Cortex of kidney (tissue), 1 donor: Measurements from ENCODE around the gene TREM2.

Experiments used
- DNase-seq: peaks from one replicate; lab custom pipeline; 2025; lab: John Stamatoyannopoulos, UW

TREM2 gene

GRCh38 chr6:41182069-41183034 lies 19.4 kb upstream of the TREM2 start:
- DNase-seq = no peak

- no peak for DNase-seq
Measured at GRCh38 chr6:41181566-41181965, 18.6 kb upstream of the TREM2 start.

GRCh38 chr6:41179163-41179562 lies 16.2 kb upstream of the TREM2 start:
- DNase-seq = no peak

GRCh38 chr6:41177695-41178094 lies 14.8 kb upstream of the TREM2 start:
- no peak for DNase-seq

- no peak for DNase-seq
Measured at GRCh38 chr6:41177287-41177686, 14.4 kb upstream of the TREM2 start.

- DNase-seq = no peak
Measured at GRCh38 chr6:41176189-41176588, 13.3 kb upstream of the TREM2 start.

GRCh38 chr6:41175084-41175483 lies 12.2 kb upstream of the TREM2 start:
- DNase-seq = no peak

DNA sequence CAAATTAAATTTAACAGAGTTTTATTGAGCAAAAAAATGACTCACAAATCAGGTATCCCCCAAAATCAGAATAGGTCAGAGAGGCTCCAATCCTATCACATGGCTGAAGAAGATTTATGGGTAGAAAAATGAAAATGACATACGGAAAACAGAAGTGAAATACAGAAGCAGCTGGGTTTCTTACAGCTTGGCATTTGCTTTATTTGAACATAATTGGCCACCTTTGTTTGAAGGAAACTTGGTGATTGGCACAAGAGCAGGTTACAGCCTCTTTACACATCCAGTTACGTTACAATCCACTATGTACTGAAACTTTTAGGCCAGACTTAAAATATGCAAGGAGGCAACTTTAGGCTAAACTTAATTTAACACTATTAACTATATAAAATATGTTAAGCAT lies 11.7 kb upstream of the TREM2 start:
- DNase-seq = no peak

GRCh38 chr6:41171908-41172307 lies 9.0 kb upstream of the TREM2 start:
- DNase-seq = no peak

DNA sequence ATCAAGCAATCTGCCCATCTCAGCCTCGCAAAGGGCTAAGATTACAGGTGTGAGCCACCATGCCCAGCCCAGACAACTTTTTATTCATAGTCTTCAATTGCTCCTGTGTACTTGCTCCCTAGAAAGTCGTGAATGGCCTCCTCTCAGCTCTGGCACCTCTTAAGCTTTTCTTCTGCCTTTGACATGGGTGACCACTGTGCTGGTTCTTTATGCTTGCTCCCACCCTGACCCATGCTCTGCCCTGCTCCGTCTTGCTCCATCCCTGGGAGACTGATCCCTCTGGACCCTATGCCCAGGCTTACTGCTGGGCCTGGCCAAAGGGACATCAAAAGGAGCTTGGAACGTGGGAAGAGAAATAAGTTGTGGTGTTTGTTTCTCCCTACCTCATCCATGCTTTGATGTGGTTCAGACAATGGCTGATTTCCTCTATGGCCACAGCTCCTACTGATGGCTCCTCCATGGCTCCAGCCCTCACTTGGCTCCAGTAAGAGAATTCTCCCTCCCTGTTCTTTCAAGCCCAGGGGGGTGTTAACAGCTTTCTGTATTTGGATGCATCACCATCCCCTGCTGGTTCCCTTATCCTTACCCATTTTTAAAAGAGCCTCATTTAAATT lies 7.7 kb upstream of the TREM2 start:
- no peak for DNase-seq

DNA sequence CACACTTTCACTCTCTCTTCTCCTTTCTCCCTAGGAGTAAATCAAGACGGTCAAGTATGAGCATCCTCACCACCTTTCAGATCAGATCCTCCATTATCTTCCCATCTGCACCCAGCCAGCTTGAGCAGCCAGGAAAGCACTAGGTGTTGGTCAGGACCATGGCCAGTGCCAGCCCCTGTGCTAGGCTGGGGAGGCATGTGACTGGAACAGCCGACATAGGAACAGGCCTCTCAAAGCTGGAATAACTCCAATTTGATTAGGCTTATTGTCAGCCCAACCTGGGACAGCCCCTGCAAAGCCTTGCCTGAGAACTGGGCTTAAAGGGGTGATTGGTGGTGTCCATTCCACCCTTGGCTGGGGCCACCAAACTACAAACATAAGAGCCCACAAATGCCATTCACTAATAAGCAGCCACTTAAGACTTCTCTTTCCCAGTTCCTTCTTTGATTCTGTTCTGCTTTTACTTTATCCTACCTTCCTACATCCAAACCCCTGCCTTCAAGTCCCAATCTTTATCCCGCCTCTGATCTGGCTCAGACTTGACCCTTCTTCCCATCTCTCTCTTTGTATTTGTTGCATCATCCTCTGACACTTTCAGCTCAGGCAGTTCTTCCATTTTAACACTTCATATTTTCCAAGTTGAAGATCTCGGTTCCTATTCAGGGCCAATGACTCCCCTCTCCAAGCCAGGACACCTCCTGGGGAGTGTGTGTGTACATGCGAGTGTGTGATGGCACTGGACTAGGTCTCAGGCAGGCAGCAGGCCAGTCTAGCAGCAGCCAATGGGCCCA lies 4.5 kb upstream of the TREM2 start:
- DNase-seq = no peak

DNA sequence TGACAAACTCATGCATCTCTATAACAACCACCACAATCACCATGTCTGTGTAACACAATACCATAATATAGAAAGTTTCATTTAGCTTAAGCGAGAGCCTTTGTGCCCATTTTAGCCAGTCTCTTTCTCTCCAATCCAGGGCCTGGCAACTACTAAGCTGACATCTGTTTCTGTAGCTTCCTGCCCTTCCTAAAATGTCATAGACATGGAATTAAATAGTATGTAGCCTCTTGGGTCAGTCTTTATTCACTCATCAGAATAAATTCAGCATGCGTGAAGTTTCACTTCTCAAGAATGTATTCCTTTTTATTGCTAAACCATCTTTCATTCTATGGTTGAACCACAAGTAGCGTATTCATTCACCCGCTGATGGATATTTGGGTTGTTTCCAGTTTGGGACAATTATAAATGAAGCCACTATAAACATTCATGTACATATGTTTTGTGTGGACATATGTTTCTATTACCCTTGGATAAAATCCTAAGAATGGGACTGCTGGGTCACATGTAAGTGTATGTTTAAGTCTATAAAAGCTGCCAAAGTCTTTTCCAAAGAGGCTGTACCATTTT lies 1.7 kb upstream of the TREM2 start:
- DNase-seq = no peak

DNA sequence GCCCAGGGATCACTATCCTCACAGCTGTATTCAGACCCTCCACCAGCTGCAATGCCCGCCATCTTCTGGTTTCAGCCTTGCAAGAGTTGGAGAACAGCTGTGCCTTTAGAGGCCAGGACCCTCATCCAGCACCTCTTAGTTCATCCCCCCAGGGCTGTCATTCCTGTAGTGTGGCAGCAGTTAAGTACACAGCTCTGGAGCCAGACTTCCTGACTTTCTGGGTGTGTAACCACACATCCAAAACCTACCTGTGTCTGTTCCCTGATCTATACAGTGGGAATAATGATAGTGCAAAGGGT lies 452 bp upstream of the TREM2 start:
- DNase-seq = no peak

- DNase-seq = no peak
Measured at GRCh38 chr6:41161851-41162552, 914 bp downstream of the TREM2 start.

- no peak for DNase-seq
Measured at GRCh38 chr6:41161380-41161779, 1.5 kb downstream of the TREM2 start.

- DNase-seq = no peak
Measured at GRCh38 chr6:41160933-41161332, 2.0 kb downstream of the TREM2 start.

GRCh38 chr6:41159415-41160082 lies 3.4 kb downstream of the TREM2 start:
- DNase-seq = no peak

DNA sequence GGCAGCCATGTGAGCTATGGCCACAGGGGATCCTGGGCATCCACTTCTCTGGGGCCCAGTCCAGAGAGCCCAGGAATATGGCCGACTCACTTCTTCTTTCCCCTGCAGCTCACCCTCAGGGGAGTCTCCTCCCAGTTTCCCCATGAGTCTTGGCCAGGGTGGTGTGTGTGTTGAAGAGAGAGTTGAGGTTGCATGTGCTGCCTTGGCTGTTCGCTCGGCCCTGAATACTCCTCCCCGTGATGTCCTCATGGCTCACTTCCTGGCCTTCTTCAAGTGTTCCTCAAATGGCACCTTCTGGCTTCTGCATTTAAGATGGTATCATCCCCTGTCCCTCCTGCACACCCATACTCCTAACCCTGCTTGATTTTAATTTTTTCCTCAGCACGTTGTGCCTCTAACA lies 5.6 kb downstream of the TREM2 start:
- no peak for DNase-seq

DNA sequence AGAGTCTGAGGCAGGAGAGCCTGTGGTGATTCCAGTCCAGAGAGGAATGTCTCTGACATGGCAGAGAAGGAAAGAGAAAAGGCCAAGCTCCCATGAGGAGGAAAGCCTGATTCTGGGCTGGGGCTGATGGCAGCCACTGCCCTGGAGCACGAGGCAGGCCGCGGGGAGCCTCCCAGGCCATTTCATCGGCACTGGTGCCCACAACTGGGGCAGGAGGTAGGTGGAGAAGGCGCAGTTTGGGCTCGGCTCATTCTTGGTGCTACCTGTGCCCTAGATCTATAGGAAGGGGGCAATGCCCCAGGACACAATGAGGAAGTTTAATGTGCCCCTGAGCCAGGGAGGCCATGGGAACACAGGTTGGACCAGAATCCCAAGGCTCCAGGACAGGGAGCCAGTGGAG lies 6.1 kb downstream of the TREM2 start:
- no peak for DNase-seq

DNA sequence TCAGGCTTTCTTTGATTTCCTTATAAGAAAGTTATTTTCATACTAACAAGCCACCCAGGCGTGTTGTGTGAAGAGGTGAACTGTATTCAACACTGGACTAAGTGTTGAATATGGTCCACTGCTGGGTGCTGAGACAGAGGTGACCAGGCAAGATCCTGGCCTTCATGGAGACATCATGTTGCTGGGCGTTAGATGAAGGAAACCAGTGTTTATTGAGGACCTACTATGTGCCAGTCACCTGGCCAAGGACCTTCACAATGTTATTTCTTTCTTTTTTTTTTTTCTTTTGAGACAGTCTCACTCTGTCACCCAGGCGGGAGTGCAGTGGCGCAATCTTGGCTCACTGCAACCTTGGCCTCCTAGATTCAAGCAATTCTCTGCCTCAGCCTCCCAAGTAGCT lies 6.9 kb downstream of the TREM2 start:
- no peak for DNase-seq

- no peak for DNase-seq
Measured at GRCh38 chr6:41155132-41155805, 7.6 kb downstream of the TREM2 start.
